ENCODE results near the gene TPGS1.
"Not testable (repeated sequence)": the region's sequence is repeated elsewhere in the genome, so short reads cannot be mapped to it uniquely, and the experiment has no call there.

The TPGS1 gene

DNA sequence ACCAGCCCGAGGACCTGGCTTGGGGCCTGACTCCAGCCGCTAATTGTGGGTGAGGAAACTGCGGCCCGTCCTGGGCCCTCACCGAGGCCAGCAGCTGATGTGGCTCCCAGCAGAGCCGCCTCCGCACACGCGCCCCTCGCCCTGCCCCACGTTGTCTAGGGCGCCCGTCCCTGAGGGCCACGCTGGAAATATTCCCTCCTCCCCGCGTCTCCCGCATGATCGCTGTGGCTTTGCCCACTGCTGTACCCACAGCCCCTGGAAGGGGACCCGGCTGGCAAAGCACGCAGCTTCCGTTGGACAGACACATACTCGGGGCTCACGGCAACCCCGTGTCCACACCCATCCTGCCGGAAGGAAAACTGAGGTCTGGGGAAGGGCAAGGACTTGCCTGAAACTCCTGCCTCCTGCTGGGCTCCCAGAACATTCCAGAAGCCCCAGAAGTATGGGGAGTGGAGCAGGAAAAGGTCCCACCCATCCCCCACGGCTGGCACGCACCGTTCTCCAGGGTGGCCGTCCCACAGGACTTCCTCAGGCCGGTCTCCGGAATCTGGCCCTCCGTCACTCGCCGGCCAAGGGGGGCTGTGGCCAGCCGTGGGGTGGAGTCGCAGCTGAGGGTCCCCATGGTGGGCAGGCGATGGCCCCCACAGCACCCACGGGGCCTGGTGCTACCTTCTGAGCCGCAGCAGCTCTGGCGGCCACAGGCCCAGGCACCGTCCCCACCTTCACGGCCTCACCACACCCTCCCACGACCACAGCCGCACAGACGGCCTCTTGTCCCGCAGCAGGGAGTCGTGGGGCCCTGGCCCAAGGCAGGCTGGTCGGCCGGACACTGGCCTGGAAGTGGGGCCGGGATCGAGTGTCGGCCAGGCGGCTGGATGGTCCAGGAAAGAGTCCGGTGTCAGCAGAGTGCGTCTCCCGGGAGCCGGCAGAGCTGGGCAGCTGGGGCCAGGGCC is 32.9 kb upstream of the TPGS1 start:
- Histone ChIP-seq H3K9me3 (no peaks in the 10 kb centered on the region), H3K4me3 (ENCODE audit: low read depth in 1 of 2, low read length in 1 of 2) (no peak overlapping the region), H3K36me3 (no peaks in the 10 kb centered on the region), H3K27ac (no peak overlapping the region), H3K4me1 (ENCODE audit: control insufficient read depth in 1 of 2, insufficient read depth in 1 of 2, low read depth in 1 of 2, low read length in 1 of 2) (no peaks in the 10 kb centered on the region), H3K27me3 (peaks cover 44% of the 10 kb centered on the region)
- TF ChIP-seq, protein P1, sequence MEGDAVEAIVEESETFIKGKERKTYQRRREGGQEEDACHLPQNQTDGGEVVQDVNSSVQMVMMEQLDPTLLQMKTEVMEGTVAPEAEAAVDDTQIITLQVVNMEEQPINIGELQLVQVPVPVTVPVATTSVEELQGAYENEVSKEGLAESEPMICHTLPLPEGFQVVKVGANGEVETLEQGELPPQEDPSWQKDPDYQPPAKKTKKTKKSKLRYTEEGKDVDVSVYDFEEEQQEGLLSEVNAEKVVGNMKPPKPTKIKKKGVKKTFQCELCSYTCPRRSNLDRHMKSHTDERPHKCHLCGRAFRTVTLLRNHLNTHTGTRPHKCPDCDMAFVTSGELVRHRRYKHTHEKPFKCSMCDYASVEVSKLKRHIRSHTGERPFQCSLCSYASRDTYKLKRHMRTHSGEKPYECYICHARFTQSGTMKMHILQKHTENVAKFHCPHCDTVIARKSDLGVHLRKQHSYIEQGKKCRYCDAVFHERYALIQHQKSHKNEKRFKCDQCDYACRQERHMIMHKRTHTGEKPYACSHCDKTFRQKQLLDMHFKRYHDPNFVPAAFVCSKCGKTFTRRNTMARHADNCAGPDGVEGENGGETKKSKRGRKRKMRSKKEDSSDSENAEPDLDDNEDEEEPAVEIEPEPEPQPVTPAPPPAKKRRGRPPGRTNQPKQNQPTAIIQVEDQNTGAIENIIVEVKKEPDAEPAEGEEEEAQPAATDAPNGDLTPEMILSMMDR (IDR thresholded peaks at IDR 0.05), result no peak

DNA sequence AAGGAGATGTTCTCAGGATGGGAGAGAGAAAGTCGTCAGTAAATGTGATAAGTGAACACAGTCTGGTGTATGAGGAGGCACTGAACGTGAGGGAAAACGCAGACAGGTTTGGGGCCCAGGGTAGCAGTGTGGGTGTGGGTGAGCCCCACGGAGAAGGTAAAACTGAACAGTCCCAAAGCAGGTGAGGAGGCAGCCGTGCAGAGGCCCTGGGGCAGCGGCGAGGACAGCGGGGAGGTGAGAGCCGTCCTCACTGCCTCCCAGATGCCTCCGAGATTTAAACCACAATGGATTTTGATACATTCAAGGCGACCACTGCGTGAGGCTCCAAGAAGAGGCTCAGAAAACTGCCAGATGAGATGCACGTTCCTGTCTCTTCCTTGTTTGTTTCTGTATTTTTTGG is 31.9 kb upstream of the TPGS1 start:
- no peaks in the 10 kb centered on the region for H3K36me3 ChIP-seq
- H3K4me3 ChIP-seq (ENCODE audit: low read depth in 1 of 2, low read length in 1 of 2), result no peak overlapping the region
- H3K9me3 ChIP-seq, result no peaks in the 10 kb centered on the region
- peaks cover 44% of the 10 kb centered on the region for H3K27me3 ChIP-seq
- H3K4me1 ChIP-seq (ENCODE audit: control insufficient read depth in 1 of 2, insufficient read depth in 1 of 2, low read depth in 1 of 2, low read length in 1 of 2), result no peaks in the 10 kb centered on the region
- H3K27ac ChIP-seq, result no peak overlapping the region
- TF ChIP-seq, protein P1 (IDR thresholded peaks at IDR 0.05), result no peak

DNA sequence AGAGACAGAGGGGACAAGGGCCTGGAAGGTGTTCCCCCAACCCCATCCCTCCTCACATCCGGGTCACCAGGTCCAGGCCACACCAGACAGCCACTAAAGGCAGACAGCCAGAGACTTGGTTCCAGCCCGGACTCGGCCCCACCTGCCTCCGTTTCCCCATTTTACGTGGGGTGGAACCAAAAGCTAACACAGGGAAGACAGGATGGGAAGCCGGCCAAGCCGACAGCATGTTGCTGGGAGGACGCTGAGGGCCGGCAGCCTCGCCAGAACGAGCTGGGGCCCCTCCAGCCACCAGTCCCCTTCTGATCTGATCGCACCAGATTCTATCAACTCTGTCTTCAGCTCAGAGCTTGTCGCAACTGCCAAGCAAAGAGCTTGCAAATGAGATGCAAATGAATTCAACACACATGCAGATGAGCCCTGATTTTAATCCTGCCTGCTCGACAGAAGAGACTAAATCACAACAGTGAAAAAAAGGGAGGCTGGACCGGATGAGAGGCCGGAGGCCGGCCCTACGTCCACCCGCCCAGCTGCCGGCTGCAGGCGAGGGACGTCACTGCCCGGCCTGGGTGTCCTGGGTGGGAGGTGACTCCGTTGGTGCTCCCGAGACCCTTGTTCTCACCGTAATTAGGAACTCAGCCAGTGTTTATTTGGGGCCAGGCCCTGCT is 28.9 kb upstream of the TPGS1 start:
- Histone ChIP-seq H3K4me1 (ENCODE audit: control insufficient read depth in 1 of 2, insufficient read depth in 1 of 2, low read depth in 1 of 2, low read length in 1 of 2) (no peaks in the 10 kb centered on the region), H3K27ac (no peak overlapping the region)

DNA sequence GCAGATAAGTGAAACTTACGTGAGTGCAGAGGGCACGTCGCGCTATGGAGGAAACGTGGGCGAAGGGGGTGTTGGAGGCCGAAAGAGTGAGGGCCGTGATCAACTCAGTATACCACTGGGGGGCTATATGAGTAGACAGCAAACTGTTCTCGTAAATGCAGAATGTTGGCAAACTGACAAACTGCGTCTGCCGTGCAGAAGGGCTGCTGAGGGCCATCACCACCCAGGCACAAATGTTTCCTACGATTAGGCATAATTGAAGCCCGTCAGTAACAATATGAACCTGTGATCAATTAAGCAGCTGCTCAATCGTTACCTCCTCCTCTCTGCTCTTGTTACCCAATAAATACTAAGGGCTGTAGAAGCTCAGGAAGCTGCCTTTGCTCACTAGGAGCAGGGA is 28.3 kb upstream of the TPGS1 start:
- no peak overlapping the region for H3K4me3 ChIP-seq (ENCODE audit: low read depth in 1 of 2, low read length in 1 of 2)
- no peaks in the 10 kb centered on the region for H3K4me1 ChIP-seq (ENCODE audit: control insufficient read depth in 1 of 2, insufficient read depth in 1 of 2, low read depth in 1 of 2, low read length in 1 of 2)
- H3K27ac ChIP-seq, result no peak overlapping the region
- H3K36me3 ChIP-seq, result no peaks in the 10 kb centered on the region
- TF ChIP-seq, protein P1 (IDR thresholded peaks at IDR 0.05), result no peak
- no peaks in the 10 kb centered on the region for H3K9me3 ChIP-seq
- peaks cover 63% of the 10 kb centered on the region for H3K27me3 ChIP-seq

More for the DNA sequence above, 28.9 kb upstream of the TPGS1 start:
- no peaks in the 10 kb centered on the region for H3K9me3 ChIP-seq
- no peak overlapping the region for H3K4me3 ChIP-seq (ENCODE audit: low read depth in 1 of 2, low read length in 1 of 2)
- H3K36me3 ChIP-seq, result no peaks in the 10 kb centered on the region
- TF ChIP-seq, protein P1 (IDR thresholded peaks at IDR 0.05), result no peak
- peaks cover 57% of the 10 kb centered on the region for H3K27me3 ChIP-seq

DNA sequence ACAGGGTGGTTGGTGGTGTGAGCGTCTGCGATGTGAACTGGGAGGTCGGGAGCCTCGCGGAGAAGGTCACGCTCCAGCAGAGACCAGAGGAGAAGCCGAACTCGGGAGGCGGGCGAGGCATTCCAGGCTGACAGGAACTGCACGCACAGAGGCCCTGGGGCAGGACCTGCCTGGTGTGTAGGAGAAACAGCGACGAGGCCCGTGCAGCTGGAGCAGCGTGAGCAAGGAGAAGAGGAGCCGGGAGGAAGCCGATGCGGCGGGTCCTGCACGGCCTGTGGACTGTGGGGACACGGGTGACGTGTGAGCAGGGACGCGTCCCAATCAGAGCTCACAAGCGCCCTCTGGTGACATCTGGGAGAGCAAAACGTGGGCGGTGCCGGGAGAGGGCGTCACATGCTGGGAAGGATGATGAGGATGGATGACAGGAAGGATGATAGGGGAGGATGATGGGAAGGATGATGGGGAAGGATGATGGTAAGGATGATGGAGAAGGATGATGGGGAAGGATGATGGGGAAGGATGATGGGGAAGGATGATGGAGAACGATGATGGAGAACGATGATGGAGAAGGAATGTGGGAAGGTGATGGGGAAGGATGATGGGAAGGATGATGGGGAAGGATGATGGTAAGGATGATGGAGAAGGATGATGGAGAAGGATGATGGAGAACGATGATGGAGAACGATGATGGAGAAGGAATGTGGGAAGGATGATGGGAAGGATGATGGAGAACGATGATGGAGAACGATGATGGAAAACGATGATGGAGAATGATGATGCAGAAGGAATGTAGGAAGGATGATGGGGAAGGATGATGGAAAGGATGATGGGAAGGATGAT is 27.1 kb upstream of the TPGS1 start:
- TF ChIP-seq, protein P1 (IDR thresholded peaks at IDR 0.05), result no peak
- Histone ChIP-seq H3K36me3 (no peaks in the 10 kb centered on the region), H3K4me3 (ENCODE audit: low read depth in 1 of 2, low read length in 1 of 2) (no peak overlapping the region), H3K27ac (no peak overlapping the region), H3K4me1 (ENCODE audit: control insufficient read depth in 1 of 2, insufficient read depth in 1 of 2, low read depth in 1 of 2, low read length in 1 of 2) (no peaks in the 10 kb centered on the region), H3K9me3 (no peaks in the 10 kb centered on the region), H3K27me3 (peaks cover 62% of the 10 kb centered on the region)

DNA sequence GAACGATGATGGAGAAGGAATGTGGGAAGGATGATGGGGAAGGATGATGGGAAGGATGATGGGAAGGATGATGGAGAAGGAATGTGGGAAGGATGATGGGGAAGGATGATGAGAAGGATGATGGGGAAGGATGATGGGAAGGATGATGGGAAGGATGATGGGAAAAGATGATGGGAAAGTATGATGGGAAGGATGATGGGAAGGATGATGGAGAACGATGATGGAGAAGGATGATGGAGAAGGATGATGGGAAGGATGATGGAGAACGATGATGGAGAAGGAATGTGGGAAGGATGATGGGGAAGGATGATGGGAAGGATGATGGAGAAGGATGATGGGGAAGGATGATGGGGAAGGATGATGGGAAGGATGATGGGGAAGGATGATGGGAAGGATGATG is 26.2 kb upstream of the TPGS1 start:
- not testable (repeated sequence) for H3K4me1 ChIP-seq (ENCODE audit: control insufficient read depth in 1 of 2, insufficient read depth in 1 of 2, low read depth in 1 of 2, low read length in 1 of 2)

More for the DNA sequence above, 26.2 kb upstream of the TPGS1 start:
- H3K27ac ChIP-seq; H3K9me3 ChIP-seq; H3K4me3 ChIP-seq (ENCODE audit: low read depth in 1 of 2, low read length in 1 of 2); H3K36me3 ChIP-seq: not testable (repeated sequence)
- peaks cover 67% of the 10 kb centered on the region for H3K27me3 ChIP-seq

Data from neutrophil (primary cell).